Pulmonary artery endothelial cell (primary cell): ENCODE measurements around the gene TPST2. TPM values are rescaled to one million over a fixed set of nuclear protein-coding genes. Genes with fewer than 3 reads are reported as not detected.
"Not testable (repeated sequence)": the region's sequence is repeated elsewhere in the genome, so short reads cannot be mapped to it uniquely, and the experiment has no call there.

Source experiments
- DNase-seq: peaks from one replicate; pipeline ENCODE4 v3.0.0-alpha.2; 2011; ENCODE audit warnings: low read depth, low spot score
- total RNA-seq: library from RNA; depleted of rRNA; stranded (reverse); fragments of >200 nt; gene quantifications from 2 replicates; pipeline ENCODE4 v1.2.3, GENCODE V29; 2014

Gene TPST2
- total RNA-seq, 1 donor from 2014 or later: 33.6 TPM

GRCh38 chr22:26534874-26535602 lies 54.9 kb downstream of the TPST2 start:
- DNase-seq: no peak

GRCh38 chr22:26534171-26534855 lies 55.6 kb downstream of the TPST2 start:
- DNase-seq: no peak

GRCh38 chr22:26529345-26529744 lies 60.6 kb downstream of the TPST2 start:
- no peak for DNase-seq

GRCh38 chr22:26528518-26528917 lies 61.4 kb downstream of the TPST2 start:
- not testable (repeated sequence) for DNase-seq

GRCh38 chr22:26527574-26528465 lies 62.1 kb downstream of the TPST2 start:
- DNase-seq: no peak

- DNase-seq: no peak
Observed at GRCh38 chr22:26527167-26527566, 62.8 kb downstream of the TPST2 start.

GRCh38 chr22:26525946-26526564 lies 63.9 kb downstream of the TPST2 start:
- DNase-seq: no peak

GRCh38 chr22:26524870-26525269 lies 65.1 kb downstream of the TPST2 start:
- DNase-seq: no peak

- DNase-seq: no peak
Observed at GRCh38 chr22:26522592-26522991, 67.3 kb downstream of the TPST2 start.

- DNase-seq: no peak
Observed at GRCh38 chr22:26522012-26522411, 67.9 kb downstream of the TPST2 start.

GRCh38 chr22:26517429-26517828 lies 72.5 kb downstream of the TPST2 start:
- DNase-seq: no peak

- DNase-seq: no peak
Observed at GRCh38 chr22:26516503-26516902, 73.4 kb downstream of the TPST2 start.

- no peak for DNase-seq
Observed at GRCh38 chr22:26515931-26516330, 74.0 kb downstream of the TPST2 start.

GRCh38 chr22:26514419-26515161 lies 75.3 kb downstream of the TPST2 start:
- no peak for DNase-seq

- DNase-seq: no peak
Observed at GRCh38 chr22:26513838-26514237, 76.1 kb downstream of the TPST2 start.

- peak; percentile 78 for DNase-seq
Observed at GRCh38 chr22:26512149-26512793, 77.7 kb downstream of the TPST2 start, which contains the start of gene TFIP11. TFIP11 (minus strand) TSS chr22:26512473; CDS start chr22:26510272, 2,201 bp downstream.

- no peak for DNase-seq
Observed at GRCh38 chr22:26508148-26508547, 81.8 kb downstream of the TPST2 start.

- DNase-seq: no peak
Observed at GRCh38 chr22:26503758-26504157, 86.2 kb downstream of the TPST2 start.

GRCh38 chr22:26502688-26503561 lies 87.0 kb downstream of the TPST2 start:
- DNase-seq: no peak
